GM19397 (cell line): ENCODE results near the gene PCYOX1L.

Experiments
- ATAC-seq: cut with Tn5 transposase; IDR thresholded peaks from one replicate; pipeline ENCODE4 v1.9.1; 2021; ENCODE audit warnings: mild to moderate bottlenecking, moderate library complexity; ENCODE audit not compliant: unreplicated experiment

Gene PCYOX1L

GRCh38 chr5:149406203-149406978, 48.5 kb downstream of the PCYOX1L start:
- no peak for ATAC-seq

- ATAC-seq = no peak
These were observed 49.1 kb downstream of the PCYOX1L start for GRCh38 chr5:149406979-149407306.

GRCh38 chr5:149407323-149408251, 49.7 kb downstream of the PCYOX1L start:
- no peak for ATAC-seq

GRCh38 chr5:149408252-149409099, 50.6 kb downstream of the PCYOX1L start:
- no peak for ATAC-seq

GRCh38 chr5:149409268-149409948, 51.6 kb downstream of the PCYOX1L start:
- no peak for ATAC-seq

GRCh38 chr5:149410071-149410470, 52.2 kb downstream of the PCYOX1L start:
- ATAC-seq = no peak

GRCh38 chr5:149410721-149411432, 53.0 kb downstream of the PCYOX1L start:
- no peak for ATAC-seq

- no peak for ATAC-seq
These were observed 54.1 kb downstream of the PCYOX1L start for GRCh38 chr5:149411738-149412519.

- no peak for ATAC-seq
These were observed 55.1 kb downstream of the PCYOX1L start for GRCh38 chr5:149412783-149413476.

GRCh38 chr5:149413477-149414210, 55.8 kb downstream of the PCYOX1L start:
- ATAC-seq = no peak

- ATAC-seq = no peak
These were observed 56.7 kb downstream of the PCYOX1L start for GRCh38 chr5:149414405-149415065.

GRCh38 chr5:149415066-149415967, 57.5 kb downstream of the PCYOX1L start:
- ATAC-seq = no peak

GRCh38 chr5:149416987-149417710, 59.3 kb downstream of the PCYOX1L start:
- ATAC-seq = no peak

- no peak for ATAC-seq
These were observed 60.0 kb downstream of the PCYOX1L start for GRCh38 chr5:149417711-149418368.

GRCh38 chr5:149418910-149419531, 61.2 kb downstream of the PCYOX1L start:
- no peak for ATAC-seq
